Prostate gland (tissue), 2 donors: Measurements from ENCODE around the gene LGALS3.

ENCODE experiments used
- CTCF ChIP-seq, 4 experiments: fragments of 200-600 bp in 2 of 4; fragments of 450-650 bp in 2 of 4; sonication (generic) in 2 of 4; IDR thresholded peaks; 1 replicate in 3 of 4; 2 replicates in 1 of 4; pipeline ENCODE4 v1.5.1; 2016 to 2019; ENCODE audit warnings: antibody characterized with exemption in 4 of 4, mild to moderate bottlenecking in 2 of 4, moderate library complexity in 2 of 4
- POLR2A ChIP-seq: fragments of 450-650 bp; IDR thresholded peaks from one replicate; pipeline ENCODE4 v1.6.1; 2016; ENCODE audit warnings: antibody characterized with exemption, mild to moderate bottlenecking

GRCh38 chr14:55123101-55123500 is 6.0 kb upstream of the LGALS3 start:
- TF ChIP-seq CTCF (IDR thresholded peaks at IDR 0.05) (no peak), POLR2A (no peak)
